Measurements from ENCODE around the gene YAP1.
A peak's percentile ranks its signal among the peaks of the same experiment; 100 is the strongest.
"Not testable (repeated sequence)": the region's sequence is repeated elsewhere in the genome, so short reads cannot be mapped to it uniquely, and the experiment has no call there.

The YAP1 gene

GRCh38 chr11:102253020-102253715 is 142.9 kb downstream of the YAP1 start:
- H3K4me3 ChIP-seq (replicated peaks; ENCODE audit: low read depth, low read length): no peak overlapping the region
- TF ChIP-seq, protein P1, sequence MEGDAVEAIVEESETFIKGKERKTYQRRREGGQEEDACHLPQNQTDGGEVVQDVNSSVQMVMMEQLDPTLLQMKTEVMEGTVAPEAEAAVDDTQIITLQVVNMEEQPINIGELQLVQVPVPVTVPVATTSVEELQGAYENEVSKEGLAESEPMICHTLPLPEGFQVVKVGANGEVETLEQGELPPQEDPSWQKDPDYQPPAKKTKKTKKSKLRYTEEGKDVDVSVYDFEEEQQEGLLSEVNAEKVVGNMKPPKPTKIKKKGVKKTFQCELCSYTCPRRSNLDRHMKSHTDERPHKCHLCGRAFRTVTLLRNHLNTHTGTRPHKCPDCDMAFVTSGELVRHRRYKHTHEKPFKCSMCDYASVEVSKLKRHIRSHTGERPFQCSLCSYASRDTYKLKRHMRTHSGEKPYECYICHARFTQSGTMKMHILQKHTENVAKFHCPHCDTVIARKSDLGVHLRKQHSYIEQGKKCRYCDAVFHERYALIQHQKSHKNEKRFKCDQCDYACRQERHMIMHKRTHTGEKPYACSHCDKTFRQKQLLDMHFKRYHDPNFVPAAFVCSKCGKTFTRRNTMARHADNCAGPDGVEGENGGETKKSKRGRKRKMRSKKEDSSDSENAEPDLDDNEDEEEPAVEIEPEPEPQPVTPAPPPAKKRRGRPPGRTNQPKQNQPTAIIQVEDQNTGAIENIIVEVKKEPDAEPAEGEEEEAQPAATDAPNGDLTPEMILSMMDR (IDR thresholded peaks at IDR 0.05; ENCODE audit: low read depth, low read length, missing control alignments): no peak
- DNase-seq (ENCODE audit: extremely low read depth, low read depth): no peak

GRCh38 chr11:102254047-102254446 is 143.8 kb downstream of the YAP1 start:
- no peak for DNase-seq (ENCODE audit: extremely low read depth, low read depth)
- TF ChIP-seq, protein P1 (IDR thresholded peaks at IDR 0.05; ENCODE audit: low read depth, low read length, missing control alignments): peak; percentile 45

GRCh38 chr11:102256251-102256650 is 146.0 kb downstream of the YAP1 start:
- DNase-seq (ENCODE audit: extremely low read depth, low read depth): peak; percentile 54
- no peak overlapping the region for H3K4me3 ChIP-seq (replicated peaks; ENCODE audit: low read depth, low read length)
- TF ChIP-seq, protein P1 (IDR thresholded peaks at IDR 0.05; ENCODE audit: low read depth, low read length, missing control alignments): no peak

More at GRCh38 chr11:102254047-102254446, 143.8 kb downstream of the YAP1 start:
- no peak overlapping the region for H3K4me3 ChIP-seq (replicated peaks; ENCODE audit: low read depth, low read length)

- no peak for DNase-seq (ENCODE audit: extremely low read depth, low read depth)
- TF ChIP-seq, protein P1 (IDR thresholded peaks at IDR 0.05; ENCODE audit: low read depth, low read length, missing control alignments): no peak
- H3K4me3 ChIP-seq (replicated peaks; ENCODE audit: low read depth, low read length): no peak overlapping the region
Observed at GRCh38 chr11:102260241-102260640, 150.0 kb downstream of the YAP1 start.

DNA sequence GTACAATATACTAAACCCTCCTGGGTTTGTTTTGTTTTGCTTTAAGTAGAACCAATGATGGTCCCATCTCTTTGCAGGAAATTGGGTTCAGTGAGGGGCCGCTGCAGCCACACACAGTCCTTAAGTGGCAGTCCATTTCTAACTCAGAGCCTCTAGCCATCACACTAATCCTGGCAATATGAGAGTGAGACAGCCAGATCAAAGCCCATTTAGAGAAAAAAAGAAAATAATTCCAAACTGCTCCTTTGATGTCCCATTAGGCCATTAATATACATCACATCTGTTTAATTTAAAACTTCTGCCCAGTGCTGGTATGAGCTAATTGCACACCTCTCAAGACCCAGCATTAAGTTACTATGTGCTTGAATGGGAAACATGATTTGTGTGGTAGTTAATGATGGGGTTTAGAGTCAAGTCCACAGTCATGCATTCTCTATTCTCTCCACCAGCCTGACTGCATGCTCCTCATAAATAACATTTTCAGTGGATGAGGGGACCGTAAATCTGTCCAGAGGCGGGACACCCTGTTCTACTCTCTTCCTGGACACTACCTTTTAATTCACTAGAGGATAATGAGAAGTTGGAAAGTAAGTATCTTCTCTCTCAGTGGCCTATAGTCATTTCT is 153.2 kb downstream of the YAP1 start:
- no peak overlapping the region for H3K4me3 ChIP-seq (replicated peaks; ENCODE audit: low read depth, low read length)
- TF ChIP-seq, protein P1 (IDR thresholded peaks at IDR 0.05; ENCODE audit: low read depth, low read length, missing control alignments): no peak
- no peak for DNase-seq (ENCODE audit: extremely low read depth, low read depth)

DNA sequence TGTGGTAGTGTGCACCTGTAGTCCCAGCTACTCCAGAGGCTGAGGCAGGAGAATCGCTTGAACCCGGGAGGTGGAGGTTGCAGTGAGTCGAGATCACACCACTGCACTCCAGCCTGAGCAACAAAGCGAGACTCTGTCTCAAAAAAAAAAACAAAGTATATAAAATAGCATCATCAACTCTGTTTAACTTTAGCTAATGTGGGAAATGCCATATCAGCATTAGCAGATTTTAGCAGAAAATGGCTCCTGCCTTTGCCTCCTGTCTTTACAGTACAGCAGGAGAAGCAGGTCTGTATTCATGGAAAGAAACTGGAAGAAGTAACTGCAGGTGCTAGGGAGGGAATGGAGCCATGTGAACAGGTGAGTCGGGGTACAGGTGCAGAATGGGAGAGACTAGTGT is 154.5 kb downstream of the YAP1 start:
- DNase-seq (ENCODE audit: extremely low read depth, low read depth); H3K4me3 ChIP-seq (replicated peaks; ENCODE audit: low read depth, low read length): not testable (repeated sequence)

DNA sequence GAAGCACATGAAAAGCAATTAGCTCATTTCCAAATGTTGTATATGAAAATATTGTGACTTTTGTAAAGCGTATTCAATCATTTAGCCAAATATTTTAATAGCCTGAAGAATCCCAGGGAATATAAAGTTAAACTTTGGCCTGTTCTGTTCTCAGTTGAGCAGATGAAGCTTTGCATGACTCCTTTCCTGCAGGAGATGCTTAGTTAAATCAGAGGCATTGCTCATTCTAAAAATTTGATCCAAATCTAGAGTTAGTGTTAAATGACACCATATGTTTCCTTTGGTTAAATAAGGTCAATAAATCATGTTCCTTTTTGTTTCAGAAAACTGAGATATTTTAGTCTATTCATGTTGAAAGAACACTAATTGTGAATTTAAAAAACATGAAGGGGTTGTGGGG is 155.9 kb downstream of the YAP1 start:
- DNase-seq (ENCODE audit: extremely low read depth, low read depth): no peak

More for the DNA sequence above, 155.9 kb downstream of the YAP1 start:
- TF ChIP-seq, protein P1 (IDR thresholded peaks at IDR 0.05; ENCODE audit: low read depth, low read length, missing control alignments): no peak
- no peak overlapping the region for H3K4me3 ChIP-seq (replicated peaks; ENCODE audit: low read depth, low read length)

All from HFF-Myc (cell line).